CD4-positive, alpha-beta T cell (primary cell): ENCODE results near the gene CAPG. TPM values are rescaled to one million over a fixed set of nuclear protein-coding genes. Genes with fewer than 3 reads are reported as not detected.

Source experiments
- ATAC-seq: fragments of 200-7000 bp; cut with Tn5 transposase; one replicate; pipeline ENCODE4 v1.10.0; 2022; ENCODE audit warnings: mild to moderate bottlenecking; ENCODE audit not compliant: poor library complexity
- CTCF ChIA-PET: fragments of 350-600 bp; sonication (Branson Sonifier 250); formaldehyde crosslinking; loops from one replicate; lab custom pipeline; 2021; ENCODE audit warnings: antibody characterized with exemption, inconsistent platforms; lab: Charles Lee
- POLR2A ChIA-PET: fragments of 350-600 bp; sonication (Branson Sonifier 250); formaldehyde crosslinking; loops from one replicate; lab custom pipeline; 2021; ENCODE audit warnings: antibody characterized with exemption, inconsistent platforms; lab: Charles Lee
- DNase-seq, 14 experiments: peaks; one replicate each; pipeline ENCODE4 v3.0.0-alpha.2; 2013 to 2020; ENCODE audit warnings: mixed read lengths in 2 of 14
- H3K27ac ChIP-seq, 2 donors: one replicate each; pipeline versions ENCODE4 v1.5.1 to v1.7.0; 2013; ENCODE audit warnings: low read length in 2 of 2, low read depth in 1 of 2, mild to moderate bottlenecking in 1 of 2
- H3K27me3 ChIP-seq, 2 experiments: 1 replicate in 1 of 2; 2 replicates in 1 of 2; pipeline versions ENCODE4 v1.6.1 to v1.7.0; 2013; ENCODE audit warnings: low read length in 2 of 2, control low read depth in 1 of 2, mild to moderate bottlenecking in 1 of 2, moderate library complexity in 1 of 2; ENCODE audit not compliant: insufficient read depth in 2 of 2, control insufficient read depth in 1 of 2
- H3K36me3 ChIP-seq: one replicate; pipeline ENCODE4 v1.6.1; 2013; ENCODE audit warnings: low read length, control low read depth; ENCODE audit not compliant: insufficient read depth
- H3K4me1 ChIP-seq: one replicate; pipeline ENCODE4 v1.6.1; 2013; ENCODE audit warnings: low read length, control low read depth; ENCODE audit not compliant: insufficient read depth
- H3K4me3 ChIP-seq: one replicate; pipeline ENCODE4 v1.5.1; 2013; ENCODE audit warnings: mild to moderate bottlenecking, low read length, moderate library complexity
- H3K9me3 ChIP-seq, 2 experiments: 1 replicate in 1 of 2; 2 replicates in 1 of 2; pipeline versions ENCODE4 v1.6.1 to v1.7.0; 2013; ENCODE audit warnings: low read length in 2 of 2, mild to moderate bottlenecking in 2 of 2, control low read depth in 1 of 2, moderate library complexity in 1 of 2; ENCODE audit not compliant: control insufficient read depth in 1 of 2, insufficient read depth in 1 of 2
- H3K27ac Mint-ChIP-seq: one replicate; pipeline ENCODE4 v1.8.0; 2020; ENCODE audit warnings: mixed read lengths
- H3K27me3 Mint-ChIP-seq: one replicate; pipeline ENCODE4 v1.8.0; 2021; ENCODE audit warnings: mixed read lengths
- H3K36me3 Mint-ChIP-seq: one replicate; pipeline ENCODE4 v1.8.0; 2021; ENCODE audit warnings: low read depth, mixed read lengths
- H3K4me1 Mint-ChIP-seq: one replicate; pipeline ENCODE4 v1.8.0; 2021; ENCODE audit warnings: low read depth, mixed read lengths
- H3K4me3 Mint-ChIP-seq: one replicate; pipeline ENCODE4 v1.8.0; 2020; ENCODE audit warnings: mild to moderate bottlenecking, mixed read lengths
- H3K9me3 Mint-ChIP-seq: one replicate; pipeline ENCODE4 v1.8.0; 2020; ENCODE audit warnings: mixed read lengths
- CTCF ChIP-seq: fragments of 200-600 bp; IDR thresholded peaks from one replicate; pipeline ENCODE4 v1.8.0; 2022; ENCODE audit warnings: antibody characterized with exemption, mild to moderate bottlenecking
- intact Hi-C, 2 experiments: fragments of 100-400 bp; cut with DNase I in 1 of 2; cut with micrococcal nuclease in 1 of 2; formaldehyde crosslinking; loops; one replicate each; pipeline versions ENCODE4 v1.15.1 to v1.9.0; 2023 to 2025; cut with DNase I, micrococcal nuclease
- polyA plus RNA-seq, 2 donors: library from polyadenylated mRNA; unstranded; fragments of 120-200 nt; gene quantifications; one replicate each; pipeline ENCODE4 v1.2.1, GENCODE V29; 2013
- total RNA-seq, 174 experiments: library from RNA in 2 of 174; stranded (reverse) in 2 of 174; gene quantifications; one replicate each; pipeline ENCODE4 v1.2.3 and lab custom pipeline; 2021 to 2026

Gene CAPG
- 10 to 100 TPM; 21.7 to 23.3 TPM for total RNA-seq
- 62.3 TPM for polyA plus RNA-seq (2013, experiment 1 of 2)
- polyA plus RNA-seq (2013, experiment 2 of 2) = 42.8 TPM
- 2.7 to 41.6 (median 14.5) reads per million in 172 experiments for total RNA-seq (lab: John Stamatoyannopoulos, UW)

GRCh38 chr2:85409845-85410583 lies at the start of gene CAPG:
TSS of gene CAPG (minus strand) at chr2:85410366. CDS start at chr2:85402145, 8,221 bp downstream.
- Mint-ChIP-seq H3K27me3 (peaks cover 2% of the 10 kb centered on the region), H3K27ac (peak within 1 kb of the TSS; percentile 77), H3K4me3 (peak within 1 kb of the TSS; percentile 81), H3K9me3 (no peaks in the 10 kb centered on the region), H3K4me1 (peaks cover 67% of the 10 kb centered on the region), H3K36me3 (no peaks in the 10 kb centered on the region)
- POLR2A ChIA-PET = interaction anchor here (2.9 kb wide), 1 partner anchor 83 kb away, joined by 21 read pairs; the partner anchor contains the start of gene TGOLN2
- no peaks in the 10 kb centered on the region for H3K36me3 ChIP-seq
- peaks cover 0 to 5% of the 10 kb centered on the region in 2 experiments for H3K27me3 ChIP-seq
- DNase-seq (peak in 11 of 14 experiments; percentile 17 to 68 (median 44)), ATAC-seq (peak; percentile 13)
- CTCF ChIA-PET = no interaction called here
- peaks cover 69% of the 10 kb centered on the region for H3K4me1 ChIP-seq
- no peak for TF ChIP-seq CTCF
- no peaks in the 10 kb centered on the region for H3K9me3 ChIP-seq
- H3K27ac ChIP-seq = peak within 1 kb of the TSS; percentile 31 to 34
- intact Hi-C loops = loop anchor here (5.0 to 10.0 kb wide), 2 partner anchors 53 to 55 kb away; partner anchors contain the start of genes ELMOD3 (in 1 of the 2) and RETSAT (in 1 of the 2)
- H3K4me3 ChIP-seq = peak within 1 kb of the TSS; percentile 56

GRCh38 chr2:85459771-85460170 lies 49.6 kb upstream of the CAPG start:
- Histone ChIP-seq H3K27ac (no peak overlapping the region), H3K27me3 (no peaks in the 10 kb centered on the region), H3K36me3 (no peaks in the 10 kb centered on the region), H3K4me3 (no peak overlapping the region), H3K9me3 (no peaks in the 10 kb centered on the region), H3K4me1 (no peaks in the 10 kb centered on the region)
- ChIA-PET CTCF (no interaction called here), POLR2A (no interaction called here)
- no peaks in the 10 kb centered on the region for H3K27me3 Mint-ChIP-seq
- DNase-seq = no peak
- intact Hi-C loops = loop anchor here in 1 of 2 experiments (10.0 kb wide), 1 partner anchor 45 kb away; no protein-coding TSS in a partner anchor
- ATAC-seq = no peak
- no peak overlapping the region for H3K27ac Mint-ChIP-seq
- no peaks in the 10 kb centered on the region for H3K9me3 Mint-ChIP-seq
- H3K4me1 Mint-ChIP-seq = no peaks in the 10 kb centered on the region
- no peaks in the 10 kb centered on the region for H3K36me3 Mint-ChIP-seq
- no peak for TF ChIP-seq CTCF
- H3K4me3 Mint-ChIP-seq = no peak overlapping the region

- no peaks in the 10 kb centered on the region for H3K4me1 ChIP-seq
- Mint-ChIP-seq H3K4me3 (no peak overlapping the region), H3K4me1 (no peaks in the 10 kb centered on the region), H3K27ac (no peak overlapping the region), H3K36me3 (no peaks in the 10 kb centered on the region), H3K9me3 (no peaks in the 10 kb centered on the region), H3K27me3 (no peaks in the 10 kb centered on the region)
- ChIA-PET POLR2A (no interaction called here), CTCF (no interaction called here)
- no peak overlapping the region for H3K27ac ChIP-seq
- no peaks in the 10 kb centered on the region for H3K9me3 ChIP-seq
- H3K36me3 ChIP-seq = no peaks in the 10 kb centered on the region
- no peak for DNase-seq
- intact Hi-C loops = loop anchor here in 1 of 2 experiments (10.0 kb wide), 1 partner anchor 46 kb away; no protein-coding TSS in a partner anchor
- no peaks in the 10 kb centered on the region for H3K27me3 ChIP-seq
- no peak for ATAC-seq
- no peak overlapping the region for H3K4me3 ChIP-seq
- TF ChIP-seq CTCF = no peak
Observed at GRCh38 chr2:85458601-85459563, 48.7 kb upstream of the CAPG start.
